ENCODE measurements around the gene IFT122. TPM values are rescaled to one million over a fixed set of nuclear protein-coding genes. Genes with fewer than 3 reads are reported as not detected.

IFT122 gene
- total RNA-seq, 4 donors from 2014 or later: 4.1 to 70.2 (median 38.6) TPM

- H3K9me3 ChIP-seq: no peaks in the 10 kb centered on the region
- no peaks in the 10 kb centered on the region for H3K4me1 ChIP-seq
- DNase-seq: no peak
- H3K36me3 ChIP-seq: no peaks in the 10 kb centered on the region
- intact Hi-C loops (cut with DNase I; ENCODE audit: low total_unique reads): no loop called here
- no peaks in the 10 kb centered on the region for H3K27me3 ChIP-seq
- TF ChIP-seq, protein P1, sequence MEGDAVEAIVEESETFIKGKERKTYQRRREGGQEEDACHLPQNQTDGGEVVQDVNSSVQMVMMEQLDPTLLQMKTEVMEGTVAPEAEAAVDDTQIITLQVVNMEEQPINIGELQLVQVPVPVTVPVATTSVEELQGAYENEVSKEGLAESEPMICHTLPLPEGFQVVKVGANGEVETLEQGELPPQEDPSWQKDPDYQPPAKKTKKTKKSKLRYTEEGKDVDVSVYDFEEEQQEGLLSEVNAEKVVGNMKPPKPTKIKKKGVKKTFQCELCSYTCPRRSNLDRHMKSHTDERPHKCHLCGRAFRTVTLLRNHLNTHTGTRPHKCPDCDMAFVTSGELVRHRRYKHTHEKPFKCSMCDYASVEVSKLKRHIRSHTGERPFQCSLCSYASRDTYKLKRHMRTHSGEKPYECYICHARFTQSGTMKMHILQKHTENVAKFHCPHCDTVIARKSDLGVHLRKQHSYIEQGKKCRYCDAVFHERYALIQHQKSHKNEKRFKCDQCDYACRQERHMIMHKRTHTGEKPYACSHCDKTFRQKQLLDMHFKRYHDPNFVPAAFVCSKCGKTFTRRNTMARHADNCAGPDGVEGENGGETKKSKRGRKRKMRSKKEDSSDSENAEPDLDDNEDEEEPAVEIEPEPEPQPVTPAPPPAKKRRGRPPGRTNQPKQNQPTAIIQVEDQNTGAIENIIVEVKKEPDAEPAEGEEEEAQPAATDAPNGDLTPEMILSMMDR (IDR thresholded peaks at IDR 0.05): no peak
- TF ChIP-seq POLR2A (IDR thresholded peaks at IDR 0.05): no peak
- H3K4me3 ChIP-seq: no peak overlapping the region
- no peak overlapping the region for H3K27ac ChIP-seq
Observed at GRCh38 chr3:129460572-129460971, 20.5 kb downstream of the IFT122 start.

DNA sequence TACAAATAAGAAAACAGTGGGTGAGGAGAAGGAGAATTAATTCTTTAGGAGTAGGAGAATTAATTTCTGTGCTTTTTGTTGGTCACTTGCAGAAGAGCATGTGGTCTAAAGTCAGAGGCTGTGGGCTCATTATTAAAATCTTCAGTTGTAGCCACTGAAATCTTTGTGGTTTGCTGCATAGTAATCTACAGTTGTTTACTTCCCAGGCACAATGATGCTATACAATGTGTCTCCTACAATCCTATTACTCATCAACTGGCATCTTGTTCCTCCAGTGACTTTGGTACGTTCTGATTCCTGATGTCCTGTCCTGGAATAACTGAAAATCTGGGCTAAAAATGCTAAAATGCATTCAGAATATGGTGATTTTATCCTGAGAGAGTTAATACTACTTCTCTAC lies 21.0 kb downstream of the IFT122 start:
- intact Hi-C loops (cut with DNase I; ENCODE audit: low total_unique reads): no loop called here
- no peak overlapping the region for H3K4me3 ChIP-seq
- H3K9me3 ChIP-seq: no peaks in the 10 kb centered on the region
- no peak overlapping the region for H3K27ac ChIP-seq
- TF ChIP-seq, protein P1 (IDR thresholded peaks at IDR 0.05): no peak
- TF ChIP-seq POLR2A (IDR thresholded peaks at IDR 0.05): no peak
- H3K4me1 ChIP-seq: no peaks in the 10 kb centered on the region
- H3K36me3 ChIP-seq: no peaks in the 10 kb centered on the region
- DNase-seq: no peak
- no peaks in the 10 kb centered on the region for H3K27me3 ChIP-seq

DNA sequence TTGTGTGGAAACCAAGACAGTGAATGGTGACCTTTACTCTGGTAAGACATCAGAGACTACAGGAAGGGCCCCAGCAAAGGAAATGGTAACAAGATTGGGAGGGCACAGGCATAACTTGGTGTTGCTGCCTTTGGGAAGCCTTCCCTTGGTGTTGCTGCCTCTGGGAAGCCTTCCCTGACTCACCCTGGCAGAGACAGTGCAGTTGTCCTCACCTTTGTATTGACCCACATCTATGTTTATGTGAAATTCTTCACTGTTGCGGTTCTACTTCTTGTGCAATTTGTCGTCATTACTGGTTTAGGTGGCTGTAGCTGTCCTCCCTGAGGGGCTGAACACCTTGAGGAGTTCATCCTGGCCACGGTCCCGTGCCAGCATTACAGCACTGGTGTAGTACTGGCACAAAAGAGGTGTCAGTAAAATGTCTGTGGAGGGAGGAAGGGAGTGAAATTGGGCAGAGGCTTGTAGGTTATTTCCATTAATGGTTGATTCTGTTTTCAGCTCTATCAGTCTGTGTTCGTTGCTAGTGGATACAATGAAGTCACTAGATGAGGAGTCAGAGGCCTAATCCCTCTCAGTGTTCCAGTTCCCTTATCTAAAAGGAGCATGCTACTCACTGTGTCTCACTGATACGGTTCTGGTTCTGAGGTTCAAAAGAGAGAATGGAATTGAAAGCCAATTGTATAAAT lies 21.6 kb downstream of the IFT122 start:
- no peaks in the 10 kb centered on the region for H3K9me3 ChIP-seq
- H3K27ac ChIP-seq: peak overlapping the region in 1 of 2 donors; percentile 43
- no peak for TF ChIP-seq POLR2A (IDR thresholded peaks at IDR 0.05)
- TF ChIP-seq, protein P1 (IDR thresholded peaks at IDR 0.05): no peak
- no peak overlapping the region for H3K4me3 ChIP-seq
- H3K36me3 ChIP-seq: no peaks in the 10 kb centered on the region
- intact Hi-C loops (cut with DNase I; ENCODE audit: low total_unique reads): no loop called here
- no peak for DNase-seq
- no peaks in the 10 kb centered on the region for H3K27me3 ChIP-seq
- H3K4me1 ChIP-seq: no peaks in the 10 kb centered on the region

DNA sequence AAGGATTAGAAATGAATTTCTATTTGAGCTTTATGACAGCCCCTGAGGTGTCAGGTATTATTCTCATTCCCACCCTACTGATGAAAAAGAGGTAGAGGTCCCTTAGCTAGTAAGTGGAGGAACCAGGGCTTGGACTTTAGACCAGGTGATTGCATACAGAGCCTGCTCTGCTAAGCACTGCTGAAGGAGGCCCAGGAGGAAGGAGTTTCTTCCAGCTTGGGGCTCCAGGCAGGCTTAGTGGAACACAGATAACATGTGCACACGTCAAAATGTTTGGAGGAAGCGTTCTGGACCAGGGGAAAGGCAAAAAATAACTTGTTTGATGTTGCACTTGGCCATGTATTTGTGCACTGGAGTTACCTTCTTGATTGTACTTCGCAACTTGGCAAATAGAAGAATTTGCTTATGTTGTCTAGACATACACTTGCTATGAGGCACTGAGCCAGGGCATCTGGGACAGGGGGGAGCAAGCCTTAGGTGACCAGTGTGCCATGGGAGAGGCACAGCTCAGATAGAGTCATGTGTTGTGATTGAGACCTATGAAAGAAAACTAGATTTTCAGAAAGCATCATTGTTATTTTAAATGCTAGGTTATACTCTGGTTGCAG lies 22.4 kb downstream of the IFT122 start:
- Histone ChIP-seq H3K27me3 (no peaks in the 10 kb centered on the region), H3K4me1 (no peaks in the 10 kb centered on the region), H3K9me3 (no peaks in the 10 kb centered on the region), H3K36me3 (no peaks in the 10 kb centered on the region), H3K4me3 (no peak overlapping the region), H3K27ac (no peak overlapping the region)
- no peak for TF ChIP-seq POLR2A (IDR thresholded peaks at IDR 0.05)
- TF ChIP-seq, protein P1 (IDR thresholded peaks at IDR 0.05): no peak
- intact Hi-C loops (cut with DNase I; ENCODE audit: low total_unique reads): no loop called here
- no peak for DNase-seq

DNA sequence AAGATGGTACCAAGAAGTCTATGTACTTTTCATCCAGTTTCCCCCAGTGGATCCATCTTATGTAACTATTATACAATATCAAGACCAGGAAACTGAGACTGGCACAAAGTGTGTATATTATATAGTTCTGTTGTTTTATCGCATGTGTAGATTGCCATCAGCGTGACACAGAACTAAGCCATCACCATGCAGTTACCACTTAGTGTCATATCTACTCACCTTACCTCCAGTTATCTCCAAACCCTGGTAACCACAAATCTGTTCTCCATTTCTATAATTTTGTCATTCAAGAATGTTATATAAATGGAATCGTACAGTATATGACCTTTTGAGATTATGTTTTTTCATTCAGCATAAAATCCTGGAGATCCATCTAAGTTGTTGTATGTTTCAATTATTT lies 23.1 kb downstream of the IFT122 start:
- Histone ChIP-seq H3K27me3 (no peaks in the 10 kb centered on the region), H3K9me3 (no peaks in the 10 kb centered on the region), H3K4me3 (no peak overlapping the region), H3K4me1 (no peaks in the 10 kb centered on the region), H3K27ac (no peak overlapping the region), H3K36me3 (no peaks in the 10 kb centered on the region)
- intact Hi-C loops (cut with DNase I; ENCODE audit: low total_unique reads): no loop called here
- DNase-seq: no peak
- TF ChIP-seq, protein P1 (IDR thresholded peaks at IDR 0.05): no peak
- no peak for TF ChIP-seq POLR2A (IDR thresholded peaks at IDR 0.05)
